GM10847 (cell line): ENCODE data around the gene RAB11FIP3.

Experiments
- POLR2A ChIP-seq: IDR thresholded peaks from 2 replicates; pipeline ENCODE4 v1.6.1; 2011; ENCODE audit not compliant: insufficient read length; ENCODE audit errors: extremely low read depth

RAB11FIP3 gene

DNA sequence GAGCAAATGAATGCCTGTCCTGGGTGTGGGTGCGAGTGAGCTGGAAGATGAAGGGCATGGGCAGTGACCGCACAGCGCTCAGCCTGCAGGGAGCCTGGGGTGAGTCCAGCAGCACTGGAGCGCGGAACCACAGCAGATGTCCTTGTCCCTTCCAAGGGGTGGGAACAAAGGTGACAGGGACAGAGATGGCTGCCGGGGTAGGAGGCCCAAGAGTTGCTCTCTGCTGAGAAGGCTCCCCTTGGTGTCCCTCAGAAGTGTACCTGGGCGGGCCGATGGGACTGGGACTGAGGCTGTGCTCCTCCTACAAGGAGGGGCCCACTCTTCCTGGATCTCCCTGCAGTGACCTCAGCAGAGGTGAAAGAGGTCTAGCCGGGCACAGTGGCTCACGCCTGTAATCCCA, 36.1 kb upstream of the RAB11FIP3 start:
- no peak for TF ChIP-seq POLR2A

DNA sequence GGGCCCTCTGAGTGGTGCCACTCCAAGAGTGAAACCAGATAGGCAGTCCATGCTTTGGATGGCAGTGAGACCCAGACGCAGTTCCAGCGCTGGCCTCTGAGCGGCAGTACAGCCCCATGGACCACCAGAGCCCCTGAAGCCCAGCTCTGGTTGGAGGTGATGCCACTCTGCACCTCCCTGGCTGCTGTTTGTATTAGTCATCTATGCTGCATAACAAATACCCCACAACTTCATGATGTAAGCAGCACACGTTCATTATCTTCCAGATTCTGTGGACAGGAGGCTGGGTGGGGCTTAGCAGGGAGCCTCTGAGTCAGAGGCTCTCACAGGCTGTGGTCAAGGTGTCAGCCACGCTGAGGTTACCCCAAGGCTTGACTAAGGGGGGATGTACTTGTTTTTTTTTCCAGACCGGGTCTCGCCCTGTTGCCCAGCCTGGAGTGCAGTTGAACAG, 33.5 kb upstream of the RAB11FIP3 start:
- TF ChIP-seq POLR2A: no peak

DNA sequence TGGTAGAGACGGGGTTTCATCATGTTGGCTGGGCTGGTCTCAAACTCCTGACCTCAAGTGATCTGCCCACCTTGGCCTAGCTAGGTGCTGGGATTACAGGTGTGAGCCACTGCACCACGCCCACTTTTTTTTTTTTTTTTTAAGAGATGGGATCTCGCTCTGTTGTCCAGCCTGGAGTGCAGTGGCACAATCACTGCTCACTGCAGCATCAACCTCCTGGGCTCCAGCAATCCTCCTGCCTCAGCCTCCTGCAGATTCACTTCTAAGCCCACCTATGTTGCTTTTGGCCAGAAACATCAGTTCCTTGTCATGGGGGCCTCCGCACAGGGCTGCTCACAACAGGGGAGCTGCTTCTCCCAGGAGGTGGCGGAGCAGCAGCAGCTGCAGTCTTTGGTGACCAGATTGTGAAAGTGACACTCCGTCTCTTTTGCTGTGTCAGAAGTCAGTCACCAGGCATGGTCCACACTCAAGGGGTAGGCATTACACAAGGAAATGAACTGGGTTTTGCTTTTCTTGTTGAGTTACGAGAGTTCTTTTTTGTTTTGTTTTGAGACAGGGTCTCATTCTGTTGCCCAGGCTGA, 32.9 kb upstream of the RAB11FIP3 start:
- TF ChIP-seq POLR2A: no peak

DNA sequence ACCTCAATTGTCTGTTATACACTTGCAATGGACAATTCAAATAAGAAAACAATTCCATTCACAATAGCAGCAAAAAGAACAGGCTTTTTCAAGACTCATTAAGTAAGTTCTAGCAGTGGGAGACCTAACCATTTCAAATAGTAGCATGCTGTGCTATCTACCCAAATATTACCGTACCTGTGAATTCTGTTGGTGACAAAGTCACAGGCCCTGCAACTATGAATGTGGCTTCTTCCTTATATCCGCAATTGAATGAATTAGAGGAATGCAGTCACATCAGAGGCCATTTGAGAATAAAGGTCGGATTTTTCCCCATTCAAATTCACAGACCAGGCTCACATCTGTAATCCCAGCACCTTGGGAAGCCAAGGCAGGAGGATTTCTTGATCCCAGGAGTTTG, 29.2 kb upstream of the RAB11FIP3 start:
- no peak for TF ChIP-seq POLR2A

DNA sequence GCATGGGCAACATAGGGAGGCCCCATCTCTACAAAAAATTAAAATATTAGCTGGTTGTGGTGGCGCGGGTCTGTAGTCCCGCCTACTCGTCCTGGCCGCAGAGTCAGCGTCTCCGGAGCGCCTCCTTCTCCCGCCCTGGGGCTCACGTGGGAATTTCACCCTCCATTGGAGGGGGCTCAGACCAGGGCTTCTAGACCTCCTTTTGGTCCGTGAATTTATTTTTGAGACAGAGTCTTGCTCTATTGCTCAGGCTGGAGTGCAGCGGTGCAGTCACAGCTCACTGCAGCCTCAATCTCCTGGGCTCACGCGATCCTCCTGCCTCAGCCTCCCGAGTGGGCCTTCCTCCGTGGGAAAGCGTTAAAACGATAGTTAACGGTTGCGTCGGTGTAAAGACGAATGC, 28.8 kb upstream of the RAB11FIP3 start:
- TF ChIP-seq POLR2A: peak; percentile 7

DNA sequence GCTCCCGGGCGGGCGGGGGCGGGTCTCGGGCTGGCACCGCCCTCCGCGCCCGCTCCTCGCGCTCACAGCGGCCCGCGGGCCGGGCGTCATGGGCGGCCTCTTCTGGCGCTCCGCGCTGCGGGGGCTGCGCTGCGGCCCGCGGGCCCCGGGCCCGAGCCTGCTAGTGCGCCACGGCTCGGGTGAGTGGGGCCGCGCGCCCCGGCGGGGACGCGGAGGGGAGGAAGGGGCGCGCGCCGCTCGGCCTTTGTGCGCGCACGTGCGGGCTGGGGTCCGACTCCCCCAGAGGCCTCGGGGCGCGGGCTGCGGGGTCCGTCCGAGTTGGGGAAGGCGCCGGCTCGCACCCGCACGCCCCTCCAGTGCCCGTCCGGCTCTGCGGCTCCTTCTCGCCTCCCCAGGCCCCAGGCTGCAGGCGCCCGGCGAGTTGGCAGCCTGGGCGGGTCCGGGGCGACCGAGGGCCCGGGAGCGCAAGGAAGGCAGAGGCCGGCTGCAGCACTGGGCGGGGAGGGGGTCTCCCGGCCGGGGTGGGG, 28.3 kb upstream of the RAB11FIP3 start, which contains the start of gene NME4:
NME4 (plus strand) TSS at position 65 of the 527 bp plus-strand sequence; CDS start at position 89, 24 bp downstream.
- peak; percentile 31 for TF ChIP-seq POLR2A

DNA sequence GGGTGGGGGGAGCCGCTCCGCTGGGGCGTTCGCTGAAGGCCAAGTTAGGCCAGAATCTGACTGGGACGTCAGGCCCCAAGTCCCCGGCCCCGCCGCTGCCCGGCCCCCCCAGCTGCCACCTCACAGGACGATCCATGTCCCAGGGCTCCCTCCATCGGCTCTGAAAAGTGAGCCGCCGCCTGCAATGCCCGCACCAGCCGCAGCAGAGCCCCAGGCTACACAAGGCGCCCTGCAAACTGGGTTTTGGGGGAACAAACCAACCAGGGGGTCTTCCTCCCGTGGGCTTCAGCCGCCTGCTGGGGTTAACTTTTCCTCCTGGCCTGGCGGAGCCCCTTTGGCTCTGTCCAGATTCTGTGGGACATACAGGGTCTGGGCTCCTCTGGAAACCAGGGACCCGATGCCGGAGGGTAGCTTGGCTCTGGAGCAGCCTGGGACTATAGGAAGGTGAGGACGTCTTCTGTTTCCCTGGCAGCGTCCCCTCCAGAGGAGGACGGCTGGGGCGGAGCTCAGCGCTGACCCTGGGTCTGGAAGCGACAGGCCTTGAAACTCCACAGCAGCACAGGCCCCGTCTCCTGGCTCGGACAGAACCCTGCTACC, 27.6 kb upstream of the RAB11FIP3 start:
- TF ChIP-seq POLR2A: no peak

DNA sequence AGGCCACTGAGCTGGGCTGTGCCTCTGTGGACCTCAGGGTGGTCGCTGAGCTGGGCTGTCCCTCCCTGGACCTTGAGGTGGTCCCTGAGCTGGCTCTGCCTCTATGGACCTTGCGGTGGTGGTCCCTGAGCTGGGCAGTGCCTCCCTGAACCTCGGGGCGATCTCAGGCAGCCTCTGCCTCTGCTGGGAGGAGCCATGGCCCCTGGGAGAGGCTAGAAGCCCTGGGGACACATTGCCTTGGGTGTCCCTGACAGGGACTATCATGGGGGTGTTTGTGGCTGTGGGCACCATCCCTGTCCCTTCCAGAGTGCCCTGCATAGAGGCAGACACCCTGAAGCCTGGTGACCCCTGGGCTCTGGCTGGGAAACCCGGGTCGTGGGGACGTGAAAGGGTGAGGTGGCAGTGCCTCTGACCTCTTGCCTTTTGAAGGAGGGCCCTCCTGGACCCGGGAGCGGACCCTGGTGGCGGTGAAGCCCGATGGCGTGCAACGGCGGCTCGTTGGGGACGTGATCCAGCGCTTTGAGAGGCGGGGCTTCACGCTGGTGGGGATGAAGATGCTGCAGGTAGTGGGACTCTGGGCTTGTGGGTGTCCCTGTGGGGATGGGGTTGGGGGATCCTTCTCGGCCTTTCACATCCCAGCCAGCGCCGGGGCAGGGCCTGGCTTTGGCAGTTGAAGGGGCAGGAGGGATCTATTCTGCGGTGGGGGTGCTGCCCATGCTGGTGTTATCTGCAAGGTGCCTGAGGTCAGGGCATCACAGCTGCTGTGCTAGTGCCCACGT, 26.7 kb upstream of the RAB11FIP3 start:
- no peak for TF ChIP-seq POLR2A

DNA sequence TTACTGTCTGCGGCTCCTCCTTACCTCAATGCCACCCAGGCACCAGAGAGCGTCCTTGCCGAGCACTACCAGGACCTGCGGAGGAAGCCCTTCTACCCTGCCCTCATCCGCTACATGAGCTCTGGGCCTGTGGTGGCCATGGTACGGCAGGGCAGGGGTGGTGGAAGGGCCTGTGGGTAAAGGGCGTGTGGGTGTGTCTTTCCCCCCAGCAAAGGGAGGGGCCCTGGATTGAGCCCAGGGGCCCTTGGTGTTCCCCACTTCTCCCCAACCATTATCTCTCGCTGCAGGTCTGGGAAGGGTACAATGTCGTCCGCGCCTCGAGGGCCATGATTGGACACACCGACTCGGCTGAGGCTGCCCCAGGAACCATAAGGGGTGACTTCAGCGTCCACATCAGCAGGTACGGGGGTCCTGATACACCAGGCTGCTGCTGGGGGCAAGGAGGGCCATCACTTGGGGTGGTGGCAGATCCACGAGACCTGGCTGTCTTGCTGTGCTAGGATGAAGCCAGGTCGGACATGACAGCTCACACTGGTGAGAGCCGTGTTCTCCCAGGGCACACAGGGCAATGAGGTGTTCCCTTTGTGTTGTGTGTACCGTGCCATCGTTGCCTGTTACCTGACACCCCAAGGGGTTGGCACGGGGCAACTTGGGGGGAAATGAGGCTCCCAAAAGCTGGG, 26.0 kb upstream of the RAB11FIP3 start:
- no peak for TF ChIP-seq POLR2A

DNA sequence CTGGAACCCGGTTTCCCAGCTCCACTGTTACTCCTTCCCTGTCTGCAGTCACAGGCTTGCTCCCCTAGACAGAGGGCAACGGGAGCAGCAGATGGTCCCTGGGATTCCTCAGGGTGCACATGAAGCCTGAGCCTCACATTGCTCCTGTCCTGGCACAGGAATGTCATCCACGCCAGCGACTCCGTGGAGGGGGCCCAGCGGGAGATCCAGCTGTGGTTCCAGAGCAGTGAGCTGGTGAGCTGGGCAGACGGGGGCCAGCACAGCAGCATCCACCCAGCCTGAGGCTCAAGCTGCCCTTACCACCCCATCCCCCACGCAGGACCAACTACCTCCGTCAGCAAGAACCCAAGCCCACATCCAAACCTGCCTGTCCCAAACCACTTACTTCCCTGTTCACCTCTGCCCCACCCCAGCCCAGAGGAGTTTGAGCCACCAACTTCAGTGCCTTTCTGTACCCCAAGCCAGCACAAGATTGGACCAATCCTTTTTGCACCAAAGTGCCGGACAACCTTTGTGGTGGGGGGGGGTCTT, 25.3 kb upstream of the RAB11FIP3 start:
- no peak for TF ChIP-seq POLR2A

DNA sequence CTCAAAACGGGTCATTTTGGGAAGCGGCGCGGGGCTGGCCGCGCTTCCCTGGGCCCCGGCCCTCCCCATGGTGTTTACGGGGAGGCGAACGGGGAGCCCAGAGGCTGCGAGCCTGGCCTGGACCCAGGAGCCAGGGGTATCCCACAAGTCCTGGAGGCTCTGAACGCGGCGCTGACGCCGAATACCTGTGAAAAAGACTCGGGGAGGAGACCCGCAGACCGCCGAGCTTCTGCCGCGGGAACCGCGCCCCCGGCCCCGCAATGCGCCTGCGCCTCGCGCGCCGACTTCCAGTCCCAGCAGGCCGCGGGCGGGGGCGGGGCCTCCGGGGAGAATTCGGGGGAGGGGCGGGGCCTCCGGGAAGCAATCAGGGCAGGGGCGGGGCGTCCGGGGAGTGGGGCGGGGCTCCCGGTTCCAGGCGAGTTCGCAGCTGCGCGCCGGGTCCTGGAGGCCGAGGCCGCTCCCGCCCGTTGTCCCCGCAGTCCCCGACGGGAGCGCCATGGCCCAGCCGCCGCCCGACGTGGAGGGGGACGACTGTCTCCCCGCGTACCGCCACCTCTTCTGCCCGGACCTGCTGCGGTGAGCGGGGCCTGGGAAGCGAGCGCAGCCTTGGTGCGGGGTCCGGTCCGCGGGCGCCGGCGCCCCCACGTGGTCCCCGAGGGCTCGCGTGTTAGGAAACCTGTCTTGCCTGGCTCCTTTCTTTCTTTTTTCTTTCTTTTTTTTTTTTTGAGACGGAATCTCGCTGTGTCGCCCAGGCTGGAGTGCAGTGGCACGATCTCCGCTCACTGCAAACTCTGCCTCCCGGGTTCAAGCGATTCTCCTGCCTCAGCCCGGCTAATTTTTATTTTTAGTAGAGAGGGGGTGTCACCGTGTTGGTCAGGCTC, 23.7 kb upstream of the RAB11FIP3 start, which contains the start of gene DECR2:
DECR2 (plus strand) TSS at position 418 of the 881 bp plus-strand sequence; CDS start at position 497, 79 bp downstream.
- peak; percentile 67 for TF ChIP-seq POLR2A

DNA sequence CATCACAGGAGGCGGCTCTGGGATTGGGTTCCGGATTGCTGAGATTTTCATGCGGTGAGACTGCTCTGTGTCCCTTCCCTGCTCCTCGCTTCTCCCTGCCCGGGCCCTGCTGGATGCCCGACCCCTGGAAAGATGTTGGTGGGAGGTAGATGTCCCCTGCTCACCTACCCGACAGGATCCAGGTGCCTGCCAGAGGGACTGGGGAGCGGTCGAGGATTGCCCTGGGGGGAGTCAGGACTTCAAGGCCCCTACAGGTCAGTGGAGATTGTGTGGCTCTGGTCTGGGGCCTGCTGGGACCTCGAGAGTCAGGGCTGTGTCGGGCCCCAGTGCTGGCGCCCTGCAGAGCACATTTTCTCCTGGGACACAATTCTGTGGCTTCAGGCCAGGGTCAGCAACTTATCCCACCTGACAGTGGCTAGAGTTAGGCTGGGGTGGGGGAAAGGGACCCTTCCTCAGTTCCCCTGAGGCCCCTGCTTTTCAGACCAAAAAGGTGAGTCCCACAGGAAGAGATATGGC, 20.4 kb upstream of the RAB11FIP3 start:
- no peak for TF ChIP-seq POLR2A

DNA sequence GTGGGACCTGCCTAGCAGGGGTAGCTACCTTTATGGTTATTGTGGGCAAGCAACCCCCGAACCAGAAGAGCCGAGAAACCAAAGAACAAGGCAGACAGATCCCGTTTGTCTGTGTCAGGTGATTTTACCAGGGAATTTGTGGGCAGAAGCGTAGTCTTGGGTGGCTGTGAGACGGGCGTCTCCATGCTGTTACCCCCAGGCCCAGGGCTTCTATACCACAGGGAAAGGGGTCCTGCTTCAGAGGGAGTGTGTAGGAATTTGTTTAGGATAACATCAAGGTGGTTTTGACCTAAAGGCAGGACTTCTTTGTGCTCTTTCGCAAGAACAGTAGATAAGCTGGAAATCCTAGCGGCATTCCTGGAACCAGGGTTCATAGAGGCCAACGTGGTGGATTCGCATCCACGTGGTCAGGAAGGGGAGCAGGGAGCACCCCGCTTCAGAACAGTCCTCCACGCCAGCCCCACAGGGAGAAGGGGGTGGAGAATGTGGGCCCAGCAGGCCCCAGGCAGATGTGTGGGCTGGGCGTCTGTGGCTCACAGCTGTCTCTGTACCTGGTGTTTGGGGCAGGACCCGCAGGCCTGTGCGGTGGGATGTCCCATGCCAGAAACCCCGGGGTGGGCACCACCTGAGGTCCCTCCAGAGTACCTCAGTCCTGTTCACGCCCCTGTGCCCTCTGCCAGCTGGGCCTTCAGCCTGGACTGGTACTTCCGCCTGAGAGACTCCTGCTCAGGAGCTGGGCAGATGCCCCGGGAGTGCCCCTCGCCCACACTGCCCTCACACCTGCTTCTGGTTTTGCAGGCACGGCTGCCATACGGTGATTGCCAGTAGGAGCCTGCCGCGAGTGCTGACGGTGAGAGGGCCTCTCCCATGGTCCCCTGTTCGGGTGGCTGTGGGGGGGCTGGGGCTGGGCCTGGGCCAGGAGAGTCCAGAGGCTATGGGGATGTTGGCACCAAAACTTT, 19.6 kb upstream of the RAB11FIP3 start:
- no peak for TF ChIP-seq POLR2A
